Measurements from ENCODE around the gene N4BP3.
"Not testable (repeated sequence)": the region's sequence is repeated elsewhere in the genome, so short reads cannot be mapped to it uniquely, and the experiment has no call there.

The N4BP3 gene

GRCh38 chr5:178083922-178084321 lies 29.4 kb upstream of the N4BP3 start:
- H3K4me3 ChIP-seq (ENCODE audit: low read depth, low read length) = no peak overlapping the region
- no peak for DNase-seq (ENCODE audit: low read depth)
- TF ChIP-seq CTCF (conservative IDR thresholded peaks at IDR 0.05; ENCODE audit: low read depth, low read length) = no peak

GRCh38 chr5:178085316-178085715 lies 28.0 kb upstream of the N4BP3 start:
- no peak overlapping the region for H3K4me3 ChIP-seq (ENCODE audit: low read depth, low read length)
- no peak for DNase-seq (ENCODE audit: low read depth)
- no peak for TF ChIP-seq CTCF (conservative IDR thresholded peaks at IDR 0.05; ENCODE audit: low read depth, low read length)

GRCh38 chr5:178086266-178086665 lies 27.1 kb upstream of the N4BP3 start:
- no peak for TF ChIP-seq CTCF (conservative IDR thresholded peaks at IDR 0.05; ENCODE audit: low read depth, low read length)
- H3K4me3 ChIP-seq (ENCODE audit: low read depth, low read length) = no peak overlapping the region
- DNase-seq (ENCODE audit: low read depth) = no peak

GRCh38 chr5:178087199-178087598 lies 26.1 kb upstream of the N4BP3 start:
- H3K4me3 ChIP-seq (ENCODE audit: low read depth, low read length); DNase-seq (ENCODE audit: low read depth): not testable (repeated sequence)

GRCh38 chr5:178090856-178091255 lies 22.5 kb upstream of the N4BP3 start:
- TF ChIP-seq CTCF (conservative IDR thresholded peaks at IDR 0.05; ENCODE audit: low read depth, low read length) = no peak
- no peak overlapping the region for H3K4me3 ChIP-seq (ENCODE audit: low read depth, low read length)
- DNase-seq (ENCODE audit: low read depth) = no peak

GRCh38 chr5:178093134-178093533 lies 20.2 kb upstream of the N4BP3 start:
- TF ChIP-seq CTCF (conservative IDR thresholded peaks at IDR 0.05; ENCODE audit: low read depth, low read length) = no peak
- no peak overlapping the region for H3K4me3 ChIP-seq (ENCODE audit: low read depth, low read length)
- no peak for DNase-seq (ENCODE audit: low read depth)

- no peak for TF ChIP-seq CTCF (conservative IDR thresholded peaks at IDR 0.05; ENCODE audit: low read depth, low read length)
- no peak for DNase-seq (ENCODE audit: low read depth)
- no peak overlapping the region for H3K4me3 ChIP-seq (ENCODE audit: low read depth, low read length)
Observed at GRCh38 chr5:178094345-178094744, 19.0 kb upstream of the N4BP3 start.

GRCh38 chr5:178098685-178099084 lies 14.6 kb upstream of the N4BP3 start:
- no peak overlapping the region for H3K4me3 ChIP-seq (ENCODE audit: low read depth, low read length)
- no peak for DNase-seq (ENCODE audit: low read depth)
- no peak for TF ChIP-seq CTCF (conservative IDR thresholded peaks at IDR 0.05; ENCODE audit: low read depth, low read length)
